ENCODE results near the gene GPX7. TPM values are rescaled to one million over a fixed set of nuclear protein-coding genes. Genes with fewer than 3 reads are reported as not detected.

Gene GPX7
- total RNA-seq, 1 donor from 2014 or later = 12.7 TPM

DNA sequence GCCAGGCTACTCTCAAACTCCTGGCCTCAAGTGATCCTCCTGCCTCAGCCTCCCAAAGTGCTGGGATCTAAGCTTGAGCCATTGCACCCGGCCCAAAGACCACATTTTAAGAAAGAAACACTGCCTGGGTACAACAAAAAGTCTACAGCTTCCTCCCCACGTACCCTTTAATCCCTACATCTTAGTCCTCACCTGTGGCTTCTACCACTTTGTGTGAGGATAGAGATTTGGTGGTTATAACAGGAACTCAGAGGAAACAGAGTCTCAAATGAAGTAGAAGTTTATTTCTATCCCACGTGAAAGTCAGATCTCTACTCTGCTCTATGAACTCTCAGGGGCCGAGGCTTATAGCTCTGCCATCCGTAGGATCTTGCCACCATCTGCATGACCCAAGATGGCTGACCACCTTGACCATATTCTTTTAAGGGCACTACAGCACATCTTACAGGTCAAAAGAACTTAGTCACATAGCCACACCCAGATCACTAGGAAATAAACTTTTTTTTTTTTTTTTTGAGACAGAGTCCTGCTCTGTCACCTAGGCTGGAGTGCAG lies 13.4 kb downstream of the GPX7 start:
- intact Hi-C loops (cut with DNase I) = no loop called here
- DNase-seq (ENCODE audit: low spot score) = no peak

GRCh38 chr1:52621950-52622349 lies 19.8 kb downstream of the GPX7 start:
- DNase-seq (ENCODE audit: low spot score) = no peak
- intact Hi-C loops (cut with DNase I) = no loop called here

DNA sequence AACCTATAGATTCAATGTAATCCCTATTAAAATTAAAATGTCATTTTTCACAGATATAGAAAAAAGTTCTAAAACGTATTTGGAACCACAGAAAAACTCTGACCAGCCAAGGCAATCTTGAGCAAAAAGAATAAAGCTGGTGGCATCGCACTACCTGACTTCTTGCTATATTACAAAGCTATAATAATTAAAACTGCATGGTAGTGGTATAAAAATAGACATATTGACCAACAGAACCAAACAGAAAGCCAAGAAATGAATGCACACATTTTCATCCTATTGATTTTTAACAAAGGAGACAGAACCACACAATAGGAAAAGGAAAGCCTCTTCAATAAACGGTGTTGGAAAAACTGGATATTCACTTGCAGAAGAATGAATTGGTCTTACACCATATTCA lies 21.6 kb downstream of the GPX7 start:
- DNase-seq (ENCODE audit: low spot score) = no peak
- intact Hi-C loops (cut with DNase I) = no loop called here

DNA sequence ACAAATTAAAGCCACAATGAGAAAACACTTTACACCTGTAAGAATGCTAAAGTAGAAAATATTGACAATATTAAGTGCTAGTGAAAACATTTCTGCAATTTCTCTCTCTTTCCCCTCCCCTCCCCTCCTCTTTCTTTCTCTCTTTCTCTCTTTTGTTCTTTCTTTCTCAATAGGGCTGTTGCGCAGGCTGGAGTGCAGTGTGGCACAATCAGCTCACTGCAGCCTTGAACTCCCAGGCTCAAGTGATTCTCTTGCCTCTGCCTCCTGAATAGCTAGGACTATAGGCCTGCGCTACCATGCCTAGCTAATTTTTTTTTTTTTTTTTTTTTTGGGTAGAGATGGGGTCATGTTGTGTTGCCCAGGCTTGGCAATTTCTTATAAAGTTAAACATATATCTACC lies 24.9 kb downstream of the GPX7 start:
- DNase-seq (ENCODE audit: low spot score) = no peak

GRCh38 chr1:52628614-52629324 lies 26.6 kb downstream of the GPX7 start:
- intact Hi-C loops (cut with DNase I) = no loop called here
- DNase-seq (ENCODE audit: low spot score) = no peak

More for the DNA sequence above, 24.9 kb downstream of the GPX7 start:
- intact Hi-C loops (cut with DNase I) = no loop called here

GRCh38 chr1:52629325-52629643 lies 27.1 kb downstream of the GPX7 start:
- intact Hi-C loops (cut with DNase I) = no loop called here
- DNase-seq (ENCODE audit: low spot score) = no peak

GRCh38 chr1:52629667-52630066 lies 27.5 kb downstream of the GPX7 start:
- intact Hi-C loops (cut with DNase I) = no loop called here

DNA sequence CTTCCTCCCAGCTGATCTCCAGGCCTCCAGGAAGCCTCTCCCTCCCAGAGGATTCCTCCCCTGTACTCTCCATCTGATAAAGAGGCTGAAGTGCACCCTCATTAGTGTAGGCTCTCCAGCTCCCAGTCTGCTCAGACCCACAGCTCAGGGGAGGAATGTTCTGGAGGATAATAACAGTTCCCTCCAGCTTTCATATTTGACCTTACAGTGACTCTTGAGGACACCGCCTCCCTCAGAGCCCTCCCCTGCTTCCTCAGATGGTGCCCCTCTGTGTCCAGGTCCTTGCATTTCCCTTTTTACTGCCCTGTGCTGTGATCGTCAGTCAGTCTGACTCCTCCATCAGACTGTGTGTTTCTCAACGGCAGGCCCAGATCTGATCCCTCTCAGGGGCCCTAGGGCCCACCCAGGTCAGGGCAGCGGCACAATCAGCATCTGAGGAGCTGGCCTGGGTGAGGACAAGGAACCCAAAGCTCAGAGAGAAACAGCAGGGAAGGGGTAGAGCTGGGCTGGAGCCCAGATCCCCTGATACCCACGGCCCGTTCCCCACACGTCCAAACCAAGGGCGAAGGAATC lies 29.7 kb downstream of the GPX7 start:
- no peak for DNase-seq (ENCODE audit: low spot score)
- intact Hi-C loops (cut with DNase I) = no loop called here

More at GRCh38 chr1:52629667-52630066, 27.5 kb downstream of the GPX7 start:
- DNase-seq (ENCODE audit: low spot score) = no peak

DNA sequence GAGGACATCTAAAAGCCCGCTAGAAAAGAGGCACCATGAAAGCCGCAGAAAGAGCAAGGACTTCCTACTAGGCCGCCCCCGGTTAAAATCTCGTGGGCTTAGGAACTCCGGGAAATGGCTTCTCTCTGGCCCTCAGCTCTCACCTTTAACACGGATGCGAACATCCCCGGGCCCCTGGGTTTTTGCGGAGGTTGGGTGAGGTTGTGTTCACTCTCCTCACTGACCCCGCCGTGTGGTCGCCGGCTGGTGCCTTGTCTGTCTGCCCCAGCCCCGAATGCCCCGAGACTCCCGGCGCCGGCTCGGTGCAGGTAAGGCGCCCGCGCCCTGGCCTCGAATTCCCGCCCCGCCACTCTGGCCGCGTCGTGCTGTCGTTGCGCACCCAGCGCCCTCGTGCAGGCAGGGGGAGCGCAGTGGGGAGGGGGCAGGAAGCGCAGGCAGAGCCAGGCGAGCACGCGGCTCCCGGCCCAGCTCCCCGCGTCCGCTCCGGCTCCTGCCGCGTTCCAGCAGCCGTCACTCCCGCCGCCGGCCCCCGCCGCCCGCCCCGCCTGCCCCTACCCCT lies 30.6 kb downstream of the GPX7 start, which contains the start of gene SHISAL2A:
Gene SHISAL2A (plus strand): TSS at position 437 of the 559 bp plus-strand sequence. CDS start 326 bp downstream, outside the sequence.
- intact Hi-C loops (cut with DNase I) = no loop called here
- peak; percentile 81 for DNase-seq (ENCODE audit: low spot score)

GRCh38 chr1:52633291-52633754 lies 31.2 kb downstream of the GPX7 start:
- DNase-seq (ENCODE audit: low spot score) = no peak
- intact Hi-C loops (cut with DNase I) = no loop called here

- no peak for DNase-seq (ENCODE audit: low spot score)
- intact Hi-C loops (cut with DNase I) = no loop called here
These were observed 31.9 kb downstream of the GPX7 start for GRCh38 chr1:52634111-52634510.

DNA sequence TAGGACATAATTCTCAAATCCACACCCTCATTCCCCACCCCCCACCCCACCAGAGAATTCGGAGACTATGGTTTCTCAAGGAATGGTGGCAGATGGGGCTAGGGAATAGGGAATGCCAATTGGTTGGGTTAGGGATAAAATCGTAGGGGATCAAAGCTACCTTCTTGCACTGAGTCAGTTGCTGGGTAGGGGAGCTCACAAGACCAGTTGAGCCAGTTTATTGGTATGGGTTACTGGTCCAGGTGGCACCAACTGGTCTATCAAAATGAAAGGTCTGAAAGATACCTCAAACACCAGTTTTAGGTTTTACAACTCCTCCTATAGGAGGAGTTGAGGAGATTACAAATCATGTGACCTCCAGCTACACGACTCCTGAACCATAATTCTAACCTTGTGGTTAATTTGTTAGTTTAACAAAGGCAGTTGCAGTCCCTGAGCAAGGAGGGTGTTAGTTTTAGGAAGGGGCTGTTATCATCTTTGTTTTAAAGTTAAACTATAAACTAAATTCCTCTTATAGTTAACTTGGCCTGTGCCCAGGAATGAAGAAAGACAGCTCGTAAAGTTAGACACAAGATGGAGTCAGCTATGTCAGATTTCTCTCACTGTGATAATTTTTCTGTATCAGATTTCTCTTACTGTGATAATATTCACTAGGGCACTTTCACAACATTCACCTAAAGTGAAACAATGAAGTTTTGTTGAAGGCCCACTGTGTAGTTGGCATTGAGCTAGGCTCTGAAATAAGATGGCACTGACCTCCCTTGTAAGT lies 33.3 kb downstream of the GPX7 start:
- DNase-seq (ENCODE audit: low spot score) = no peak
- intact Hi-C loops (cut with DNase I) = no loop called here

GRCh38 chr1:52636721-52637695 lies 34.8 kb downstream of the GPX7 start:
- intact Hi-C loops (cut with DNase I) = no loop called here
- no peak for DNase-seq (ENCODE audit: low spot score)

DNA sequence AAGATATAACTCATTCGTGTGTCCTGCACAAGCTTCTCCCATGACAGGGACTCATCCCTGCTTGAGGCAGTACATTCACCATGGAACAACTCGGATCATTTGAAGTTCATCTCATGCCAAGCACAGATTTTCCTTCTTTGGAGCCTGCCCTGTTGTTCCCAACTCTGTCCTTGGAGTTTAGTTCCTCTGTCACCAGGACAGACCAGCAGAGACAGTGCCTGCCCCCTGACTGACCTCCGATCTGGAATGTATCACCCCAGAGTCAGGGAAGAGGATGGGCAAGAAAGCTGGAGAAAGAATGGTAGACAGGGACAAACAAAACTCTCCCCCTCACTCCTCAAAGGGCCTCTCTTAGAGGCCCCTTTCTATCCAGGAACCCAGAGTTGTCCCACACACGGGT lies 35.8 kb downstream of the GPX7 start:
- intact Hi-C loops (cut with DNase I) = no loop called here
- DNase-seq (ENCODE audit: low spot score) = no peak

GRCh38 chr1:52640697-52641096 lies 38.5 kb downstream of the GPX7 start:
- DNase-seq (ENCODE audit: low spot score) = no peak

GRCh38 chr1:52641307-52641706 lies 39.1 kb downstream of the GPX7 start:
- no peak for DNase-seq (ENCODE audit: low spot score)
- intact Hi-C loops (cut with DNase I) = no loop called here

More at GRCh38 chr1:52640697-52641096, 38.5 kb downstream of the GPX7 start:
- intact Hi-C loops (cut with DNase I) = no loop called here

DNA sequence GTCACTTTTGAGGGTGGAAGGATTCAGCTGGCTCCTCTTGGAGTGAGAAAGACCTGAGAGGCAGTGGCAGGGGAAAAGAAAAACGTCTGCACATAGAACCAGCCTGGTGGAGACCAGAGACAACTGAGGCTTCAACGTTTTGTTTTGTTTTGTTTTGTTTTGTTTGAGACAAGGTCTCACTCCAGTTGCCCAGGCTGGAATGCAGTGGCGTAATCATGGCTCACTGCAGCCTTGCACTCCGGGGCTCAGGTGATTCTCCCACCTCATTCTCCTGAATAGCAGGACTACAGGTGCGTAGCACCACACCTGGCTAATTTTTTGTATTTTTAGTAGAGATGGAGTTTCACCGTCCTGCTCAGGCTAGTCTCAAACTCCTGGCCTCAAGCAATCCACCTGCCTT lies 43.1 kb downstream of the GPX7 start:
- intact Hi-C loops (cut with DNase I) = no loop called here
- no peak for DNase-seq (ENCODE audit: low spot score)

- DNase-seq (ENCODE audit: low spot score) = no peak
- intact Hi-C loops (cut with DNase I) = no loop called here
These were observed 49.7 kb downstream of the GPX7 start for GRCh38 chr1:52651904-52652303.

Measured in cardiac septum (tissue), 1 donor.